AG04450 (cell line): ENCODE data around the gene CNOT2. TPM values are rescaled to one million over a fixed set of nuclear protein-coding genes. Genes with fewer than 3 reads are reported as not detected.

Experiments
- CTCF ChIA-PET: fragments of 300-600, 350-600 bp; formaldehyde crosslinking; extraction: SDS; loops from one replicate; lab custom pipeline; 2022; ENCODE audit warnings: antibody characterized with exemption, inconsistent platforms; lab: Charles Lee
- POLR2A ChIA-PET: fragments of 350-600 bp; formaldehyde crosslinking; extraction: SDS; loops from one replicate; lab custom pipeline; 2021; ENCODE audit warnings: antibody characterized with exemption, inconsistent platforms; lab: Yijun Ruan, JAX
- DNase-seq: peaks from one replicate; pipeline ENCODE4 v3.0.0-alpha.2; 2011; ENCODE audit warnings: low read depth, low spot score
- H3K27ac ChIP-seq: one replicate; pipeline ENCODE4 v1.5.1; 2012; ENCODE audit warnings: low read depth, low read length, control low read depth
- H3K27me3 ChIP-seq: one replicate; pipeline ENCODE4 v1.6.0; 2012; ENCODE audit warnings: low read length; ENCODE audit not compliant: control insufficient read depth, insufficient read depth
- H3K4me3 ChIP-seq: 2 replicates; pipeline ENCODE4 v1.5.1; 2011; ENCODE audit warnings: mild to moderate bottlenecking, low read depth, low read length, control low read depth
- H3K9me3 ChIP-seq: 2 replicates; pipeline ENCODE4 v1.5.1; 2012; ENCODE audit warnings: low read length; ENCODE audit not compliant: control insufficient read depth, insufficient read depth
- CTCF ChIP-seq: IDR thresholded peaks from 2 replicates; pipeline ENCODE4 v1.5.1; 2011; ENCODE audit warnings: low read depth, low read length, control low read depth, inconsistent platforms
- polyA plus RNA-seq: library from polyadenylated mRNA; depleted of rRNA; stranded (reverse); fragments of >200 nt; gene quantifications from 2 replicates; pipeline ENCODE4 v1.2.3, GENCODE V29; 2011

The CNOT2 gene
- polyA plus RNA-seq, 1 experiment, result 74.3 TPM

GRCh38 chr12:70275045-70275444, 31.8 kb downstream of the CNOT2 start:
- Histone ChIP-seq H3K27ac (no peak overlapping the region), H3K4me3 (no peak overlapping the region), H3K27me3 (no peaks in the 10 kb centered on the region), H3K9me3 (no peaks in the 10 kb centered on the region)
- POLR2A ChIA-PET, result no interaction called here
- TF ChIP-seq CTCF, result no peak
- CTCF ChIA-PET, result no interaction called here
- DNase-seq, result no peak

- CTCF ChIA-PET, result no interaction called here
- no peak for DNase-seq
- H3K4me3 ChIP-seq, result no peak overlapping the region
- no peaks in the 10 kb centered on the region for H3K27me3 ChIP-seq
- no peaks in the 10 kb centered on the region for H3K9me3 ChIP-seq
- POLR2A ChIA-PET, result no interaction called here
- no peak for TF ChIP-seq CTCF
- H3K27ac ChIP-seq, result no peak overlapping the region
These were observed 34.7 kb downstream of the CNOT2 start for GRCh38 chr12:70277973-70278372.

- Histone ChIP-seq H3K4me3 (no peak overlapping the region), H3K27ac (no peak overlapping the region), H3K27me3 (no peaks in the 10 kb centered on the region), H3K9me3 (no peaks in the 10 kb centered on the region)
- ChIA-PET POLR2A (no interaction called here), CTCF (no interaction called here)
- no peak for TF ChIP-seq CTCF
- DNase-seq, result no peak
These were observed 35.7 kb downstream of the CNOT2 start for GRCh38 chr12:70278945-70279344.

GRCh38 chr12:70283232-70283631, 40.0 kb downstream of the CNOT2 start:
- no peaks in the 10 kb centered on the region for H3K27me3 ChIP-seq
- CTCF ChIA-PET, result no interaction called here
- TF ChIP-seq CTCF, result no peak

GRCh38 chr12:70288817-70289216, 45.6 kb downstream of the CNOT2 start:
- CTCF ChIA-PET, result no interaction called here
- Histone ChIP-seq H3K4me3 (no peak overlapping the region), H3K9me3 (no peaks in the 10 kb centered on the region), H3K27ac (no peak overlapping the region), H3K27me3 (no peaks in the 10 kb centered on the region)
- no peak for TF ChIP-seq CTCF
- POLR2A ChIA-PET, result no interaction called here
- no peak for DNase-seq

More at GRCh38 chr12:70283232-70283631, 40.0 kb downstream of the CNOT2 start:
- POLR2A ChIA-PET, result interaction anchor here (0.7 to 1.1 kb wide), 2 partner anchors 40 to 43 kb away, joined by 3 read pairs; partner anchors contain the start of gene CNOT2
- no peak overlapping the region for H3K27ac ChIP-seq
- H3K9me3 ChIP-seq, result no peaks in the 10 kb centered on the region
- H3K4me3 ChIP-seq, result no peak overlapping the region
- no peak for DNase-seq
